Measurements from ENCODE around the gene PDLIM7. TPM values are rescaled to one million over a fixed set of nuclear protein-coding genes. Genes with fewer than 3 reads are reported as not detected.

The PDLIM7 gene
- total RNA-seq, 2 donors from 2014 or later, result 87.5 to 93.9 TPM

GRCh38 chr5:177530638-177531037 is 33.2 kb upstream of the PDLIM7 start:
- Mint-ChIP-seq H3K4me3 (no peak overlapping the region), H3K36me3 (ENCODE audit: insufficient read depth in 2 of 2) (peaks cover 2% of the 10 kb centered on the region in 2 donors), H3K27me3 (ENCODE audit: low read depth) (no peaks in the 10 kb centered on the region), H3K4me1 (ENCODE audit: low read depth) (no peaks in the 10 kb centered on the region), H3K9me3 (no peaks in the 10 kb centered on the region), H3K27ac (peak overlapping the region; percentile 29)
- ATAC-seq (replicated peaks in 1 of 2), result no peak
- no peak for DNase-seq

GRCh38 chr5:177529247-177530203 is 32.1 kb upstream of the PDLIM7 start:
- H3K4me1 Mint-ChIP-seq (ENCODE audit: low read depth), result no peaks in the 10 kb centered on the region
- H3K9me3 Mint-ChIP-seq, result no peaks in the 10 kb centered on the region
- H3K27me3 Mint-ChIP-seq (ENCODE audit: low read depth), result no peaks in the 10 kb centered on the region
- DNase-seq, result no peak
- ATAC-seq (replicated peaks in 1 of 2), result no peak
- peaks cover 2% of the 10 kb centered on the region in 2 donors for H3K36me3 Mint-ChIP-seq (ENCODE audit: insufficient read depth in 2 of 2)
- no peak overlapping the region for H3K4me3 Mint-ChIP-seq
- H3K27ac Mint-ChIP-seq, result no peak overlapping the region

GRCh38 chr5:177528631-177529030 is 31.2 kb upstream of the PDLIM7 start:
- Mint-ChIP-seq H3K27me3 (ENCODE audit: low read depth) (no peaks in the 10 kb centered on the region), H3K4me3 (no peak overlapping the region), H3K36me3 (ENCODE audit: insufficient read depth in 2 of 2) (peaks cover 2 to 3% of the 10 kb centered on the region in 2 donors)

GRCh38 chr5:177527595-177527994 is 30.2 kb upstream of the PDLIM7 start:
- H3K4me1 Mint-ChIP-seq (ENCODE audit: low read depth), result no peaks in the 10 kb centered on the region
- H3K9me3 Mint-ChIP-seq, result no peaks in the 10 kb centered on the region
- peaks cover 2 to 6% of the 10 kb centered on the region in 2 donors for H3K36me3 Mint-ChIP-seq (ENCODE audit: insufficient read depth in 2 of 2)
- H3K27ac Mint-ChIP-seq, result no peak overlapping the region
- no peak for DNase-seq
- no peaks in the 10 kb centered on the region for H3K27me3 Mint-ChIP-seq (ENCODE audit: low read depth)
- no peak for ATAC-seq (replicated peaks in 1 of 2)
- no peak overlapping the region for H3K4me3 Mint-ChIP-seq

More at GRCh38 chr5:177528631-177529030, 31.2 kb upstream of the PDLIM7 start:
- Mint-ChIP-seq H3K27ac (no peak overlapping the region), H3K4me1 (ENCODE audit: low read depth) (no peaks in the 10 kb centered on the region), H3K9me3 (no peaks in the 10 kb centered on the region)
- DNase-seq (no peak), ATAC-seq (replicated peaks in 1 of 2) (no peak)

GRCh38 chr5:177526791-177527190 is 29.4 kb upstream of the PDLIM7 start:
- no peak for DNase-seq
- Mint-ChIP-seq H3K27ac (no peak overlapping the region), H3K4me3 (no peak overlapping the region), H3K9me3 (no peaks in the 10 kb centered on the region), H3K4me1 (ENCODE audit: low read depth) (no peaks in the 10 kb centered on the region), H3K36me3 (ENCODE audit: insufficient read depth in 2 of 2) (peaks cover 0 to 6% of the 10 kb centered on the region in 2 donors), H3K27me3 (ENCODE audit: low read depth) (no peaks in the 10 kb centered on the region)
- no peak for ATAC-seq (replicated peaks in 1 of 2)

- peaks cover 5% of the 10 kb centered on the region for H3K4me1 Mint-ChIP-seq (ENCODE audit: low read depth)
- ATAC-seq (replicated peaks in 1 of 2) (no peak), DNase-seq (no peak)
- no peaks in the 10 kb centered on the region for H3K27me3 Mint-ChIP-seq (ENCODE audit: low read depth)
- no peaks in the 10 kb centered on the region for H3K9me3 Mint-ChIP-seq
- no peak overlapping the region for H3K27ac Mint-ChIP-seq
- H3K36me3 Mint-ChIP-seq (ENCODE audit: insufficient read depth in 2 of 2), result peaks cover 0 to 6% of the 10 kb centered on the region in 2 donors
- no peak overlapping the region for H3K4me3 Mint-ChIP-seq
Measured at GRCh38 chr5:177526191-177526590, 28.8 kb upstream of the PDLIM7 start.

GRCh38 chr5:177524941-177525655 is 27.7 kb upstream of the PDLIM7 start:
- Mint-ChIP-seq H3K4me3 (no peak overlapping the region), H3K27ac (no peak overlapping the region), H3K9me3 (no peaks in the 10 kb centered on the region), H3K4me1 (ENCODE audit: low read depth) (peaks cover 16% of the 10 kb centered on the region), H3K36me3 (ENCODE audit: insufficient read depth in 2 of 2) (peaks cover 0 to 3% of the 10 kb centered on the region in 2 donors), H3K27me3 (ENCODE audit: low read depth) (no peaks in the 10 kb centered on the region)
- ATAC-seq (replicated peaks in 1 of 2) (no peak), DNase-seq (no peak)

GRCh38 chr5:177524539-177524900 is 27.1 kb upstream of the PDLIM7 start:
- ATAC-seq (replicated peaks in 1 of 2), result no peak
- peaks cover 0 to 3% of the 10 kb centered on the region in 2 donors for H3K36me3 Mint-ChIP-seq (ENCODE audit: insufficient read depth in 2 of 2)
- no peak for DNase-seq

GRCh38 chr5:177523711-177524538 is 26.5 kb upstream of the PDLIM7 start:
- peaks cover 28% of the 10 kb centered on the region for H3K4me1 Mint-ChIP-seq (ENCODE audit: low read depth)
- no peak for ATAC-seq (replicated peaks in 1 of 2)
- H3K36me3 Mint-ChIP-seq (ENCODE audit: insufficient read depth in 2 of 2), result peaks cover 0 to 3% of the 10 kb centered on the region in 2 donors
- DNase-seq, result no peak
- no peak overlapping the region for H3K4me3 Mint-ChIP-seq
- H3K27me3 Mint-ChIP-seq (ENCODE audit: low read depth), result no peaks in the 10 kb centered on the region
- no peaks in the 10 kb centered on the region for H3K9me3 Mint-ChIP-seq
- H3K27ac Mint-ChIP-seq, result no peak overlapping the region

More at GRCh38 chr5:177524539-177524900, 27.1 kb upstream of the PDLIM7 start:
- H3K27ac Mint-ChIP-seq, result no peak overlapping the region
- no peaks in the 10 kb centered on the region for H3K27me3 Mint-ChIP-seq (ENCODE audit: low read depth)
- H3K9me3 Mint-ChIP-seq, result no peaks in the 10 kb centered on the region
- peaks cover 22% of the 10 kb centered on the region for H3K4me1 Mint-ChIP-seq (ENCODE audit: low read depth)
- no peak overlapping the region for H3K4me3 Mint-ChIP-seq

GRCh38 chr5:177520916-177521513 is 23.6 kb upstream of the PDLIM7 start:
- H3K9me3 Mint-ChIP-seq, result no peaks in the 10 kb centered on the region
- peak overlapping the region; percentile 55 for H3K27ac Mint-ChIP-seq
- ATAC-seq (replicated peaks in 1 of 2), result no peak
- H3K4me1 Mint-ChIP-seq (ENCODE audit: low read depth), result peaks cover 45% of the 10 kb centered on the region
- DNase-seq, result no peak
- peaks cover 5 to 12% of the 10 kb centered on the region in 2 donors for H3K36me3 Mint-ChIP-seq (ENCODE audit: insufficient read depth in 2 of 2)
- H3K4me3 Mint-ChIP-seq, result no peak overlapping the region
- no peaks in the 10 kb centered on the region for H3K27me3 Mint-ChIP-seq (ENCODE audit: low read depth)

GRCh38 chr5:177520271-177520670 is 22.9 kb upstream of the PDLIM7 start:
- no peaks in the 10 kb centered on the region for H3K27me3 Mint-ChIP-seq (ENCODE audit: low read depth)
- H3K4me3 Mint-ChIP-seq, result no peak overlapping the region
- peaks cover 52% of the 10 kb centered on the region for H3K4me1 Mint-ChIP-seq (ENCODE audit: low read depth)
- H3K9me3 Mint-ChIP-seq, result no peaks in the 10 kb centered on the region
- no peak for DNase-seq
- H3K27ac Mint-ChIP-seq, result peak overlapping the region; percentile 39
- H3K36me3 Mint-ChIP-seq (ENCODE audit: insufficient read depth in 2 of 2), result peaks cover 6 to 14% of the 10 kb centered on the region in 2 donors
- no peak for ATAC-seq (replicated peaks in 1 of 2)

- DNase-seq (no peak), ATAC-seq (replicated peaks in 1 of 2) (no peak)
- peaks cover 6 to 16% of the 10 kb centered on the region in 2 donors for H3K36me3 Mint-ChIP-seq (ENCODE audit: insufficient read depth in 2 of 2)
- no peaks in the 10 kb centered on the region for H3K27me3 Mint-ChIP-seq (ENCODE audit: low read depth)
- H3K9me3 Mint-ChIP-seq, result no peaks in the 10 kb centered on the region
- H3K4me3 Mint-ChIP-seq, result peak overlapping the region; percentile 24 to 38
- H3K4me1 Mint-ChIP-seq (ENCODE audit: low read depth), result peaks cover 58% of the 10 kb centered on the region
- peak overlapping the region; percentile 63 for H3K27ac Mint-ChIP-seq
Measured at GRCh38 chr5:177519463-177520235, 22.2 kb upstream of the PDLIM7 start.

Data from activated T-cell treated with anti-CD3 and anti-CD28 coated beads, Interleukin-2, amount 50 U/mL, for 72 hours (primary cell).